ENCODE results near the gene ARSD. TPM values are rescaled to one million over a fixed set of nuclear protein-coding genes. Genes with fewer than 3 reads are reported as not detected.

The ARSD gene
- total RNA-seq, 1 experiment from 2014 or later = 9.0 TPM

Other genes starting within 250 kb of the ARSD start
- gene CD99, start 238.0 kb downstream of the ARSD start, total RNA-seq (2014; rRNA removed; shearing (Covaris generic)) = 289 and 391 TPM in 2 replicates
- 0.06 TPM in 1 of 2 replicates, not detected in the other for gene XG, start 177.3 kb downstream of the ARSD start, total RNA-seq (2014; rRNA removed; shearing (Covaris generic))
- gene GYG2, start 100.4 kb downstream of the ARSD start, total RNA-seq (2014; rRNA removed; shearing (Covaris generic)) = 7.2 and 9.6 TPM in 2 replicates
- gene ARSH, start 77.2 kb upstream of the ARSD start, total RNA-seq (2014; rRNA removed; shearing (Covaris generic)) = not detected in 2 replicates
- gene ARSF, start 112.1 kb upstream of the ARSD start, total RNA-seq (2014; rRNA removed; shearing (Covaris generic)) = not detected in 2 replicates

Measured in H4 (cell line).